Sigmoid colon (tissue), 7 donors: Measurements from ENCODE around the gene KRAS. TPM values are rescaled to one million over a fixed set of nuclear protein-coding genes. Genes with fewer than 3 reads are reported as not detected.

ENCODE experiments used
- DNase-seq: peaks from one replicate; pipeline ENCODE4 v3.0.0-alpha.2; 2019
- H3K27ac ChIP-seq, 4 donors: fragments of 200-600 bp; sonication (generic); one replicate each; pipeline ENCODE4 v1.5.1; 2016 to 2019; ENCODE audit warnings: mild to moderate bottlenecking in 1 of 4
- H3K27me3 ChIP-seq, 3 donors: fragments of 200-600 bp; sonication (generic); one replicate each; pipeline ENCODE4 v1.5.1; 2019; ENCODE audit warnings: mild to moderate bottlenecking in 1 of 3
- H3K36me3 ChIP-seq, 4 donors: fragments of 200-600 bp; sonication (generic); one replicate each; pipeline ENCODE4 v1.5.1; 2016 to 2019
- H3K4me1 ChIP-seq, 4 donors: fragments of 200-600 bp; sonication (generic); one replicate each; pipeline ENCODE4 v1.5.1; 2017 to 2019
- H3K4me3 ChIP-seq, 4 donors: fragments of 200-600 bp; sonication (generic); one replicate each; pipeline ENCODE4 v1.5.1; 2017 to 2019; ENCODE audit warnings: mild to moderate bottlenecking in 2 of 4, moderate library complexity in 1 of 4
- H3K9me3 ChIP-seq, 4 donors: fragments of 200-600 bp in 3 of 4; sonication (generic) in 3 of 4; one replicate each; pipeline versions ENCODE4 v1.5.1 to v1.6.1; 2013 to 2019
- EP300 ChIP-seq, 4 donors: sonication (generic); formaldehyde crosslinking; IDR thresholded peaks; one replicate each; pipeline ENCODE4 v1.6.1; 2017; ENCODE audit warnings: antibody characterized with exemption in 4 of 4
- POLR2A ChIP-seq, 2 donors: fragments of 450-650 bp; IDR thresholded peaks; one replicate each; pipeline ENCODE4 v1.6.1; 2016; ENCODE audit warnings: antibody characterized with exemption in 2 of 2, mild to moderate bottlenecking in 2 of 2, moderate library complexity in 2 of 2
- POLR2AphosphoS5 ChIP-seq, 4 donors: sonication (generic); formaldehyde crosslinking; IDR thresholded peaks; one replicate each; pipeline ENCODE4 v1.6.1; 2017; ENCODE audit warnings: antibody characterized with exemption in 4 of 4
- WGBS, 2 donors: extraction: QIAGEN DNeasy Blood & Tissue Kit; methylation state at CpG; one replicate each; pipeline ENCODE4 v1.1.7; 2013; 5-methylcytosine and 5-hydroxymethylcytosine counted together
- intact Hi-C: fragments of 100-400 bp; cut with DNase I; formaldehyde crosslinking; loops from one replicate; pipeline ENCODE4 v1.15.1; 2023
- polyA plus RNA-seq, 3 donors: library from polyadenylated mRNA; stranded (reverse); fragments of 200-250 nt; gene quantifications; one replicate each; pipeline ENCODE4 v1.2.3, GENCODE V29; 2013
- total RNA-seq, 4 donors: library from RNA; depleted of rRNA; stranded (reverse); fragments of >200 nt; gene quantifications; one replicate each; pipeline ENCODE4 v1.1.0, GENCODE V29; 2016
- TF ChIP-seq, protein P1 (sequence below), 4 experiments: fragments of 450-650 bp in 3 of 4; fragments of 200-600 bp in 1 of 4; IDR thresholded peaks; one replicate each; pipeline ENCODE4 v1.5.1; 2016 to 2019; ENCODE audit warnings: antibody characterized with exemption in 4 of 4, mild to moderate bottlenecking in 3 of 4, moderate library complexity in 2 of 4
- donor health status: healthy with polysubstance abuse.
- donor health status: Bipolar disorder and iron deficiency.
- donor health status: healthy.

The KRAS gene
- total and polyA plus RNA-seq, 7 donors = 19.4 to 40.2 (median 23.9) TPM

DNA sequence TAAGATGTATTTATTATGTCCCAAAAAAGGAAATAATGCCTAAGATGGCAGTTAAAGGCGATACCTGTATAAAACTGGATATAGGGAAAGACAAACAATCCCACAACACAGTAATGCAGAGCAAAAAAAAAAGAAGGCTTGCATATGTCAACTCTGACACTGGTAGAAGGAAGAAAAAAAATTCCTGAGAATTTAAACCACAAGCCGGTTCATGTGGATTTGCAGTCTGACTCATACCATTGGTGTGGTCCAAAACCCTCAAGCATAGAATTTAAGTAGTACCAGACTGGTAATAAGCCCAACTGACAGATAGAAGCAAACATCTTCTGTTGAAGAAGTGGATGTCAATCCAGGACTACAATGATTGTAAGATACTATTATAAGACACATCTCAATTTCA, 62.9 kb downstream of the KRAS start:
- Histone ChIP-seq H3K4me1 (peaks cover 0 to 12% (median 5%) of the 10 kb centered on the region in 4 donors), H3K9me3 (no peaks in the 10 kb centered on the region), H3K4me3 (no peak overlapping the region), H3K27me3 (no peaks in the 10 kb centered on the region), H3K27ac (no peak overlapping the region), H3K36me3 (no peaks in the 10 kb centered on the region)
- TF ChIP-seq, protein P1, sequence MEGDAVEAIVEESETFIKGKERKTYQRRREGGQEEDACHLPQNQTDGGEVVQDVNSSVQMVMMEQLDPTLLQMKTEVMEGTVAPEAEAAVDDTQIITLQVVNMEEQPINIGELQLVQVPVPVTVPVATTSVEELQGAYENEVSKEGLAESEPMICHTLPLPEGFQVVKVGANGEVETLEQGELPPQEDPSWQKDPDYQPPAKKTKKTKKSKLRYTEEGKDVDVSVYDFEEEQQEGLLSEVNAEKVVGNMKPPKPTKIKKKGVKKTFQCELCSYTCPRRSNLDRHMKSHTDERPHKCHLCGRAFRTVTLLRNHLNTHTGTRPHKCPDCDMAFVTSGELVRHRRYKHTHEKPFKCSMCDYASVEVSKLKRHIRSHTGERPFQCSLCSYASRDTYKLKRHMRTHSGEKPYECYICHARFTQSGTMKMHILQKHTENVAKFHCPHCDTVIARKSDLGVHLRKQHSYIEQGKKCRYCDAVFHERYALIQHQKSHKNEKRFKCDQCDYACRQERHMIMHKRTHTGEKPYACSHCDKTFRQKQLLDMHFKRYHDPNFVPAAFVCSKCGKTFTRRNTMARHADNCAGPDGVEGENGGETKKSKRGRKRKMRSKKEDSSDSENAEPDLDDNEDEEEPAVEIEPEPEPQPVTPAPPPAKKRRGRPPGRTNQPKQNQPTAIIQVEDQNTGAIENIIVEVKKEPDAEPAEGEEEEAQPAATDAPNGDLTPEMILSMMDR (IDR thresholded peaks at IDR 0.05) = no peak
- no peak for TF ChIP-seq POLR2AphosphoS5 (IDR thresholded peaks at IDR 0.05)
- TF ChIP-seq POLR2A (IDR thresholded peaks at IDR 0.05) = no peak
- no peak for TF ChIP-seq EP300 (IDR thresholded peaks at IDR 0.05)
- 86 to 88% methylated on average over 2 of the region's 2 CpGs for WGBS, 2 donors
- intact Hi-C loops = no loop called here
- no peak for DNase-seq

DNA sequence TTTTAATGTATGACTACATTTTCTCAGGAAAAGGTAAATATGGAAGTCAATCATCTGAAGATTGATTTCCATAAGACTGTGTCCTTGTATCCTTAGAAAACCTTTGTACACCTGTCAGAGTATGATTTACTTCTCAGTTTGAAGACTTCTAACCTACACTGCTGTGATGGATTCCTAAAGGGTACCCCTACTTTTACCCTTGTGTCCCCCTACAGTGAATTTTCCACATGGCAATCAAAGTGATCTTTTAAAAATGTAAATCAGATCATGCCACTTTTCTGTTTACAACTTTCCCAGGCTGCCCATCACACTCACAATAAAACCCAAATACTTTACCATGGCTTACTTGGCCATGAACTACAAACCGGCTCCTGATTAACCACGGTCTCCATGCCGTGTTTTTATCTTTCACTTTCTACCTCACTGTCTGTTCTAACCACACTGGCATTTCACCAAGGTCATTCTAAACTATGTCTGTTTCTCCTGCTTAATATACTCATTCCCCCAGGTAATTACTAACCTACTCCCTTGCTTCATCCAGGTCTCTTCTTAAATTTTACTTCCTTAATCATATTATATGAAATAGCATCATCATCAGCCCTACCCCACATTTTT, 63.8 kb downstream of the KRAS start:
- intact Hi-C loops = no loop called here
- no peak overlapping the region for H3K4me3 ChIP-seq
- H3K9me3 ChIP-seq = no peaks in the 10 kb centered on the region
- DNase-seq = no peak
- no peaks in the 10 kb centered on the region for H3K36me3 ChIP-seq
- no peak overlapping the region for H3K27ac ChIP-seq
- no peaks in the 10 kb centered on the region for H3K27me3 ChIP-seq
- peaks cover 0 to 12% (median 5%) of the 10 kb centered on the region in 4 donors for H3K4me1 ChIP-seq
- 34 to 45% methylated on average over 3 of the region's 3 CpGs for WGBS, 2 donors
- no peak for TF ChIP-seq POLR2AphosphoS5 (IDR thresholded peaks at IDR 0.05)

DNA sequence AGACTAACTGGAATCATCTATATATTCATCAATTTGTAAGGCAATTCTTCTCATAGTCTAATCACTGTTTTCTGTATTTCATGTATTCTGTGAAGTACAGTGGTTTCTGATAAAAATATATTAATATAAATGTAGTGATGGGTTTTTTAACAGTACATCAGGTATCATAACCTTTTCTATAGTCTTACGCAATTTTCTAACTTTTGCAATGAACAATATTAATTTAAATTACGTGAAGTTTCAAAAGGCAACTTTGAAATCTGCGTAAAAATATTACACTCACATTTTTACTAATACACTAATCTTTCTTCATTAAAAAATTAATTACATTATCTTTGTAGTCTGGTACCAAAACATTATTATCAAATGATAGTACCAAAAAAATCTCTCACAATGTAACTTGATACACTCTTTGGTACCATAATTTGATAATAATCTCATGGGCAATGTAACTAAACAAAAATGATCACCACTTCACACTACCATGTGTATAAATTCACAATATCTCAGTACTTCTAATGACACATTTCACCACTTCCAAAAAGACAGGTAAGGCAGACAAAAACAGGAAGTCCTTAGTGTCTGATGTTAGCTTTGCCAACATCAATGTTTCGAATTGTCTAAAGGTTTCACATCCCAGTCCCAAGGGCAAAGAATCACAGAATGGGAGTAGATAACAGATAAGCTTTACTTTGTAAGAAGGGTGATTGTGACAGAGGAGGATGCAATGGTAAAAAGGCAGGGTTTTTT, 64.5 kb downstream of the KRAS start:
- Histone ChIP-seq H3K27me3 (no peaks in the 10 kb centered on the region), H3K4me3 (no peak overlapping the region), H3K4me1 (peaks cover 0 to 12% (median 5%) of the 10 kb centered on the region in 4 donors), H3K27ac (no peak overlapping the region), H3K36me3 (no peaks in the 10 kb centered on the region), H3K9me3 (no peaks in the 10 kb centered on the region)
- TF ChIP-seq, protein P1 (IDR thresholded peaks at IDR 0.05) = no peak
- no peak for TF ChIP-seq EP300 (IDR thresholded peaks at IDR 0.05)
- TF ChIP-seq POLR2AphosphoS5 (IDR thresholded peaks at IDR 0.05) = no peak
- TF ChIP-seq POLR2A (IDR thresholded peaks at IDR 0.05) = no peak
- intact Hi-C loops = no loop called here
- 89 to 92% methylated on average over 4 of the region's 4 CpGs for WGBS, 2 donors
- DNase-seq = no peak

DNA sequence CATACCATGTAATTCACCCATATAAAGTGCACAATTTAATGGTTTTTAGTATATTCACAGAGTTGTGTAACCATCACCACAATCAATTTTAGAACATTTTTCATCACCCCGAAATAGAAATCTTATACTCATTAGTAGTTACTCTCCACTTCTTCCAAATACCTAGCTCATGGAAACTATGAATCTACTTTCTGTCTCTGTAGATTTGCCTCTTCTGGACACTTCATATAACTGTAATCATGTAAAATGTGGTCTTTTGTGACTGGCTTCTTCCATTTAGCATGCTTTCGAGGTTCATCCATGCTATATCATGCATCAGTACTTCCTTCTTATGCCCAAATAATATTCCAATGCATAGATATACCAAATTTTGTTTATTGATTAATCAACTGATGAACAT, 66.6 kb downstream of the KRAS start:
- intact Hi-C loops = no loop called here
- no peaks in the 10 kb centered on the region for H3K9me3 ChIP-seq

DNA sequence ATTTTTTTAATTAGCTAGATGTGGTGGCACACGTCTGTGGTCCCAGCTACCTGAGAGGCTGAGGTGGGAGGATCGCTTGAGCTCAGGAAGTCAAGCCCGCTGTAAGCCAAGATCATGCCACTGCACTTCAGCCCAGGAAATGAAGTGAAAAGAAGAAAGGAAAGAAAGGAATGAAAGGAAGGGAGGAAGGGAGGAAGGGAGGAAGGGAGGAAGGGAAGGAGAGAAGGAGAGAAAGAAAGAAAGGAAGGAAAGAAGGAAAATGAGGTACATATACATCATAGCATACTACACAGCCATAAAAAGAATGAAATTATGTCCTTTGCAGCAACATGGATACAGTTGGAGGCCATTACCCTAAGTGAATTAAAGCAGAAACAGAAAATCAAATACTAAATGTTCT, 68.0 kb downstream of the KRAS start:
- intact Hi-C loops = no loop called here
- WGBS, 2 donors = 75 to 81% methylated on average over 3 of the region's 3 CpGs
- H3K36me3 ChIP-seq = no peaks in the 10 kb centered on the region
- no peak overlapping the region for H3K4me3 ChIP-seq
- H3K27me3 ChIP-seq = no peaks in the 10 kb centered on the region
- TF ChIP-seq EP300 (IDR thresholded peaks at IDR 0.05) (no peak), POLR2A (IDR thresholded peaks at IDR 0.05) (no peak), POLR2AphosphoS5 (IDR thresholded peaks at IDR 0.05) (no peak)
- TF ChIP-seq, protein P1 (IDR thresholded peaks at IDR 0.05) = no peak
- H3K4me1 ChIP-seq = no peaks in the 10 kb centered on the region
- H3K9me3 ChIP-seq = no peaks in the 10 kb centered on the region
- DNase-seq = no peak
- no peak overlapping the region for H3K27ac ChIP-seq

More for the DNA sequence above, 66.6 kb downstream of the KRAS start:
- WGBS, 2 donors = 45 to 71% methylated on average over 2 of the region's 2 CpGs
- DNase-seq = no peak
- H3K27ac ChIP-seq = no peak overlapping the region
- no peaks in the 10 kb centered on the region for H3K27me3 ChIP-seq
- H3K4me3 ChIP-seq = no peak overlapping the region
- no peak for TF ChIP-seq EP300 (IDR thresholded peaks at IDR 0.05)
- TF ChIP-seq, protein P1 (IDR thresholded peaks at IDR 0.05) = no peak
- H3K4me1 ChIP-seq = peaks cover 0 to 11% (median 4%) of the 10 kb centered on the region in 4 donors
- H3K36me3 ChIP-seq = no peaks in the 10 kb centered on the region
